Erythroblast (primary cell): ENCODE data around the gene TMEM161A.

Experiments
- GATA1 ChIP-seq: IDR thresholded peaks from 2 replicates; pipeline ENCODE4 v1.6.1; 2011; ENCODE audit warnings: low read depth, mild to moderate bottlenecking, control low read depth, low read length, moderate library complexity
- POLR2A ChIP-seq: IDR thresholded peaks from 2 replicates; pipeline ENCODE4 v1.6.1; 2011; ENCODE audit warnings: mild to moderate bottlenecking, low read length

GRCh38 chr19:19152668-19153384, 14.5 kb upstream of the TMEM161A start:
- no peak for TF ChIP-seq POLR2A
- TF ChIP-seq GATA1 = no peak
